ENCODE data around the gene SEC23B. TPM values are rescaled to one million over a fixed set of nuclear protein-coding genes. Genes with fewer than 3 reads are reported as not detected.

The SEC23B gene
- total RNA-seq, 8 experiments from 2014 or later = 45.8 to 65.1 (median 54.4) TPM

DNA sequence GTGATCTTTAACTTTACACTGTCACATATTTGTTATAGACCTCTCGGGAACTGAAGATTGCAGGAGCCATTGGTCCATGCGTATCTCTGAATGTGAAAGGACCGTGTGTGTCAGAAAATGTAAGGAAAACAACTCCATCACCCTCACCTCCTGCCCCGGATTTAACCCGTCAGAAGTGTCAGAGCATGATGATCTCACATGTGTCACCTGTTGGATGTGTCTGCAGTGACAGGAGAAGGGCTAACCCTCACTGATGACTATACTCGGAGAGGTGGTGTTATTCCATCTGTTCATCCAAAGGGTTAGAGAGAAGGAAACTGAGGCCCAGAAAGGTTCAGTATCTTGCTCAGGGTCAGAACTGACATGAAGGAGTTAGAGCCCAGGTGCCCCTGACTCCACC is 24.9 kb downstream of the SEC23B start:
- no peak for ATAC-seq (replicated peaks in 6 of 8)
- WGBS, 10 experiments = 81 to 100% (median 97%) methylated on average over 1 to 5 of the region's 6 CpGs; no CpG with 5 or more reads in 2 of the 10 experiments
- Histone ChIP-seq H3K4me3 (no peak overlapping the region), H3K27ac (no peak overlapping the region), H3K4me1 (replicated peaks in 1 of 2) (no peaks in the 10 kb centered on the region)
- in situ Hi-C loops (cut with MboI; ENCODE audit: low pct_unique_long_range_greater_than_20kb in 2 of 9, low sequenced_read_pairs in 9 of 9, unreplicated experiment in 9 of 9) = no loop called here

DNA sequence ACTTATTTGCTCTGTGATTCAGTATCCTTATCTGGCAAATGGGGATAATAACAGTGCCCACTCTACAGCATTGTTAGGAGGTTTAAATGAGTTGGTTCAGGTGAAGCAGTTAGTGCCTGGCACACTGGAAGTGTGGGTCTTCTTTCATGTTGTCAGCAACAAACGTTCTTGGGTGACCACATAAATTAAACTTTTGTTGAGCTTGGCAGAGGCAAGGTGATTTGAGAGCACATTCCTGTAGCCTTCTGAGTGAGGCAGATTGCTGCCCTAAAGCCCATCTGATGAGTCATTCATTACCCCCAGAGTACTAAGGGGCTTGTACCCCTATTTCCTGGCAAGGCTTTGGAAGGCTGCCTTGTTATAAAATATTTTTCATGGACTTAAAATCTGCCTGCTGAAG is 25.8 kb downstream of the SEC23B start:
- no peak for ATAC-seq (replicated peaks in 6 of 8)
- Histone ChIP-seq H3K4me1 (replicated peaks in 1 of 2) (no peaks in the 10 kb centered on the region), H3K27ac (no peak overlapping the region), H3K4me3 (no peak overlapping the region)
- WGBS, 10 experiments = 17 to 50% methylated on average over 1 of the region's 1 CpG; no CpG with 5 or more reads in 8 of the 10 experiments
- in situ Hi-C loops (cut with MboI; ENCODE audit: low pct_unique_long_range_greater_than_20kb in 2 of 9, low sequenced_read_pairs in 9 of 9, unreplicated experiment in 9 of 9) = no loop called here

DNA sequence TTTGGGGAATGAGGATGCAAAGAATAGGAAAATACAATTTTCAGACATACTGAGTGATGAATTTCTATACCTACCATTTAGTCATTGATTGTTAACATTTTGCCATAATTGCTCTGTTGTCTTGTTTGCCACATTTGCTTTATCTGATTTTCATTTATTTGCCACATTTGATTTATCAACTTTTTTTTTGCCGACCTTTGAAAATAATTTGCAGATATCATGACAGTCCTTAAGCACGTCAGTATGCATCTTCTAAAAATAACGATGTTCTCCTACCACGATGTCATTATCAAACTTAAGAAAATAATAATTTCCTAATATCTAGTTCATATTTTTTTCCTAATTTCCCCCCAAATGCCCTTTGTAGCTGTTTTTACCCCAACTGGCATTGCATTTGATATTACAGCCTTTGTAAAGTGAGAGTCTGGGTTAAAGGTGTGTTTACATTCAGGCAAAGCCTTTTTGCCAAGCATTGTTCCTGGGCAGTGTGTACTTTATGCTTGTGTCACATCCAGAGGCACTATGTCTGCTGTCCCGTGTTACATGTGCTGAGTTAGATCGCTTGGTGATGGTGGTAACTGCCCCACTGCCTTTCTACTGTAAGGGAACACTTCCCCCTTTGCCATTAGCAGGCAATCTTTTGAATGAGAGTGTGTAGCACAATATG is 26.4 kb downstream of the SEC23B start:
- H3K4me1 ChIP-seq (replicated peaks in 1 of 2) = no peaks in the 10 kb centered on the region
- no peak overlapping the region for H3K4me3 ChIP-seq
- whole genome bisulfite sequencing, 10 experiments = 70 to 94% (median 84%) methylated on average over 3 to 6 of the region's 6 CpGs
- in situ Hi-C loops (cut with MboI; ENCODE audit: low pct_unique_long_range_greater_than_20kb in 2 of 9, low sequenced_read_pairs in 9 of 9, unreplicated experiment in 9 of 9) = no loop called here
- no peak for ATAC-seq (replicated peaks in 6 of 8)
- no peak overlapping the region for H3K27ac ChIP-seq

DNA sequence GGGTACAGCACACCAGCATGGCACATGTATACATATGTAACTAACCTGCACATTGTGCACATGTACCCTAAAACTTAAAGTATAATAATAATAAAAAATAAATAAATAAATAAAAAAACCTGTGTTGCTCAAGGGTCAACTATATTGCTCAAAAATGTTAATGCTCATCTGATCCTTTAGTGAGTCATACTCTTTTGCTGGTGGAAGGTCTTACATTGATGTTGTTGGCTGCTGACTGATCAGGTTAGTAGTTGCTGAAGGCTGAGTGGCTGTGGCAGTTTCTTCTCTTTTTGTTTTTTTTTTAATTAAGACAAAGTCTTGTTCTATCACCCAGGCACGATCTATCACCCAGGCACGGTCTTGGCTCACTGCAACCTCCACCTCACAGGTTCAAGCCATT is 29.9 kb downstream of the SEC23B start:
- H3K4me1 ChIP-seq (replicated peaks in 1 of 2) = no peaks in the 10 kb centered on the region
- in situ Hi-C loops (cut with MboI; ENCODE audit: low pct_unique_long_range_greater_than_20kb in 2 of 9, low sequenced_read_pairs in 9 of 9, unreplicated experiment in 9 of 9) = no loop called here
- no peak overlapping the region for H3K4me3 ChIP-seq
- WGBS, 10 experiments = 47 to 100% (median 92%) methylated on average over 2 of the region's 2 CpGs; no CpG with 5 or more reads in 5 of the 10 experiments
- ATAC-seq (replicated peaks in 6 of 8) = peak in 2 of 8 experiments; percentile 47 to 56
- no peak overlapping the region for H3K27ac ChIP-seq

DNA sequence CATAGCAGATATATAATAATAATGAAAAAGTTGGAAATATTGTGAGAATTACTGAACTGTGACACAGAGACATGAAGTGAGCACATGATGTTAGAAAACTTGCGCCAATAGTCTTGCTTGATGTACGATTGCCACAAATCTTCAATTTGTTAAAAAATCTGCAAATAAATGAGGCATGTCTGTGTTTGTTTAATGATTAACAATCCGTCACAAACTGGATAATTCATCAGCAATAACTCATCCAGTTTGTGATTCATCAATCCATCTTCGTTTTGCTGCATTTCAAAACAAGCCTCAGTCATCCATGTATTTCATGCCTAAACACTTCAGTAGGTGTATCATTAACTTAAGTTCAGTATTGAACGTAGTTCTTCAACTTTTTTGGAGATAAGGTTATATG is 34.0 kb downstream of the SEC23B start:
- Histone ChIP-seq H3K4me1 (replicated peaks in 1 of 2) (no peaks in the 10 kb centered on the region), H3K4me3 (no peak overlapping the region), H3K27ac (no peak overlapping the region)
- ATAC-seq (replicated peaks in 6 of 8) = no peak
- in situ Hi-C loops (cut with MboI; ENCODE audit: low pct_unique_long_range_greater_than_20kb in 2 of 9, low sequenced_read_pairs in 9 of 9, unreplicated experiment in 9 of 9) = no loop called here
- 40 to 100% (median 78%) methylated on average over 1 to 5 of the region's 5 CpGs; no CpG with 5 or more reads in 1 of the 10 experiments for WGBS, 10 experiments

DNA sequence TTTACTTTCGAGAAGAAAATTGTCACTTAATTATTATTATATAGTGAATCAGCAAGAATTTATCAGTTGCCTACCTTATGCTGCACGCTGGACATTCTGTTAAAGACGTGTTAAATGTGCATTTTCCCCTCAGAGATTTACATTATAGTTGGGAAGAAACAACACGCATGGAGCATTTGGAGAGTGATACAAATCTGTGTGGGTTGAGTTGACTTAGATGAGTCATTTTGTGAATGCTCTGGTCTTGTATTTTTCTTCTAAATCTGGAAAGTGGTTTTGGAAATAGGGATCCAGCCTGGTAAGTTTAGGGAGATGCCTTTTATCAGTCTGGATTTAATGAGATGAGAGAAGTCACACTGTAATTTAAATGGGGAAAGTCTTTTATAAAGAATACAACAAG is 35.5 kb downstream of the SEC23B start:
- 42 to 100% (median 93%) methylated on average over 1 to 4 of the region's 4 CpGs; no CpG with 5 or more reads in 3 of the 10 experiments for WGBS, 10 experiments
- no peaks in the 10 kb centered on the region for H3K4me1 ChIP-seq (replicated peaks in 1 of 2)
- H3K27ac ChIP-seq = no peak overlapping the region
- no peak for ATAC-seq (replicated peaks in 6 of 8)
- in situ Hi-C loops (cut with MboI; ENCODE audit: low pct_unique_long_range_greater_than_20kb in 2 of 9, low sequenced_read_pairs in 9 of 9, unreplicated experiment in 9 of 9) = no loop called here
- H3K4me3 ChIP-seq = no peak overlapping the region

DNA sequence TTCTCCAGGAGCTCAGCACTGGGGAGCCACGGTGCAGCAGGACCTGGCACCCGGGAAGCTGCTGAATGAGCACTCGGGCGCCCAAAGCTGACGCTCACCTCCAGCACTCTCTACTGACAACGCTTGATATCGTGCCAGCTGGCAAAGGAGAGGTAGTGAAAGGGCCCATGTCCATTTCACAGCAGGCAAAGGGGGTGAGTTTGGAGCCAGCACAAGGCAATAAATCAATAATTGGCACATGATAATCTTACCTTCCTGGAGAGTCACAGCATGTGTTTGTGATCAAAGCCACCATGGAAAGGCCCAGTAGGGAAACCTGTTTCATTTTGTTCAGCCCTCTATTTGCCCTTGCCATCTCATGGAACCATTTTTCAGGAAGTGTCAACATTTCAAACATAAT is 36.2 kb downstream of the SEC23B start:
- no peak for ATAC-seq (replicated peaks in 6 of 8)
- WGBS, 10 experiments = 78 to 98% (median 90%) methylated on average over 2 to 7 of the region's 7 CpGs; no CpG with 5 or more reads in 5 of the 10 experiments
- Histone ChIP-seq H3K4me1 (replicated peaks in 1 of 2) (no peaks in the 10 kb centered on the region), H3K4me3 (no peak overlapping the region), H3K27ac (no peak overlapping the region)
- in situ Hi-C loops (cut with MboI; ENCODE audit: low pct_unique_long_range_greater_than_20kb in 2 of 9, low sequenced_read_pairs in 9 of 9, unreplicated experiment in 9 of 9) = no loop called here

DNA sequence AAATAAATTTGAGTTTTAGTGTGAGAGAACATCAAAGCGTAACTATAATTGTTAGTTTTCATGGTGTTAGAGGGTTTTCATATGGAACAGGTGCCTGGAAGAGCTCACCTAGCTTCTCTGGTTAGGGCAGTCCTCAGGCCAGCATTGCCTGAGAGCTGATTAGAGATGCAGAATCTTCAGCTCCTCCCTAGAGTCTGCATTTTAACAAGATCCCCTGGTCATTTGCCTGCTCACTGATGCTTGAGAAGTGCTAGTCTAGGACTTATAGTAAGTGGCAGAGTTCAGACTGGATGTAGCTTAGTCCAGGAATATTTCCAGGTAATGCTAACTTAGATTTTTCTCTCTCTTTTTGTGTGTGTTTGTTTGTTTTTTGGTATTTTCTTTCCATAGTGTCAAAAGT is 37.8 kb downstream of the SEC23B start:
- WGBS, 10 experiments = 83 to 100% (median 100%) methylated on average over 1 of the region's 1 CpG; no CpG with 5 or more reads in 4 of the 10 experiments
- in situ Hi-C loops (cut with MboI; ENCODE audit: low pct_unique_long_range_greater_than_20kb in 2 of 9, low sequenced_read_pairs in 9 of 9, unreplicated experiment in 9 of 9) = no loop called here
- no peak overlapping the region for H3K4me3 ChIP-seq
- no peak overlapping the region for H3K27ac ChIP-seq
- no peaks in the 10 kb centered on the region for H3K4me1 ChIP-seq (replicated peaks in 1 of 2)
- ATAC-seq (replicated peaks in 6 of 8) = peak in 1 of 8 experiments; percentile 48

DNA sequence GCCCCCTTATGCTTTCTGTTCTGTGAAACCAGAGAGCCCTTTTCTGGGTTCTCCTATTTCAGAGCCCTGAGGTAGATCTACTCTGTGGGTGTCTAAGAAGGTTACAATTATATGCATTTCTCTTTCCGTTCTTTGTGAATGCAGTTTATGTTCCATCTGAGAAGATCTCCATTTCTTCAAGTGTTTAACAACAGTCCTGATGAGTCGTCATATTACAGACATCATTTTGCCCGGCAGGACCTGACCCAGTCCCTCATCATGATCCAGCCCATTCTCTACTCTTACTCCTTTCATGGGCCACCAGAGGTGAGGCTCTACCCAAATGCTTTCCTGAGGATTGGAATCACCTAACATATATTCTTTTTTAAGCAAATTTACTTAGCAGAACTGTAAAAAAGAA is 40.7 kb downstream of the SEC23B start:
- Histone ChIP-seq H3K4me3 (no peak overlapping the region), H3K4me1 (replicated peaks in 1 of 2) (no peaks in the 10 kb centered on the region), H3K27ac (no peak overlapping the region)
- in situ Hi-C loops (cut with MboI; ENCODE audit: low pct_unique_long_range_greater_than_20kb in 2 of 9, low sequenced_read_pairs in 9 of 9, unreplicated experiment in 9 of 9) = no loop called here
- 90 to 100% (median 95%) methylated on average over 1 to 3 of the region's 3 CpGs; no CpG with 5 or more reads in 3 of the 10 experiments for WGBS, 10 experiments
- ATAC-seq (replicated peaks in 6 of 8) = no peak

DNA sequence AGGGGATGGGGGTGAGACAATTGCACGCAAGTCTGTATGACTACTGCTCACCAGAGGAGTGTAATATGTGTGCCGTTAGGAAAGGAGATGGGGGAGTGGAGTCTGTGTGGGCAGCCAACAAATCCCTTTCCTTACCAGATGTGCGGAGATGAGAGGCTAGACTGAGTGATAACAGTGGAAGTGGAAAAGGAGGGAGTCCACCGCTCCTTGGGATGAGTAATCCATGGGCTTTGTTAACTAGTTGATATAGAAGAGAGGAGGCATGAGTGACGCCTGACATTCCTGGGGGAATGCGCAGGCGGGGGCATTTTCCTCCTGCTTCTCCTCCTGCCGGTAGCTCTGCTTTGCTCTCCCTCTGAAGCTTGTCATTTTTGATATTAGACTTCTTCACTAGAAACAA is 46.0 kb downstream of the SEC23B start:
- no peak overlapping the region for H3K4me3 ChIP-seq
- no peaks in the 10 kb centered on the region for H3K4me1 ChIP-seq (replicated peaks in 1 of 2)
- WGBS, 10 experiments = 73 to 100% (median 92%) methylated on average over 1 to 6 of the region's 8 CpGs; no CpG with 5 or more reads in 4 of the 10 experiments
- H3K27ac ChIP-seq = no peak overlapping the region
- in situ Hi-C loops (cut with MboI; ENCODE audit: low pct_unique_long_range_greater_than_20kb in 2 of 9, low sequenced_read_pairs in 9 of 9, unreplicated experiment in 9 of 9) = no loop called here
- ATAC-seq (replicated peaks in 6 of 8) = no peak

DNA sequence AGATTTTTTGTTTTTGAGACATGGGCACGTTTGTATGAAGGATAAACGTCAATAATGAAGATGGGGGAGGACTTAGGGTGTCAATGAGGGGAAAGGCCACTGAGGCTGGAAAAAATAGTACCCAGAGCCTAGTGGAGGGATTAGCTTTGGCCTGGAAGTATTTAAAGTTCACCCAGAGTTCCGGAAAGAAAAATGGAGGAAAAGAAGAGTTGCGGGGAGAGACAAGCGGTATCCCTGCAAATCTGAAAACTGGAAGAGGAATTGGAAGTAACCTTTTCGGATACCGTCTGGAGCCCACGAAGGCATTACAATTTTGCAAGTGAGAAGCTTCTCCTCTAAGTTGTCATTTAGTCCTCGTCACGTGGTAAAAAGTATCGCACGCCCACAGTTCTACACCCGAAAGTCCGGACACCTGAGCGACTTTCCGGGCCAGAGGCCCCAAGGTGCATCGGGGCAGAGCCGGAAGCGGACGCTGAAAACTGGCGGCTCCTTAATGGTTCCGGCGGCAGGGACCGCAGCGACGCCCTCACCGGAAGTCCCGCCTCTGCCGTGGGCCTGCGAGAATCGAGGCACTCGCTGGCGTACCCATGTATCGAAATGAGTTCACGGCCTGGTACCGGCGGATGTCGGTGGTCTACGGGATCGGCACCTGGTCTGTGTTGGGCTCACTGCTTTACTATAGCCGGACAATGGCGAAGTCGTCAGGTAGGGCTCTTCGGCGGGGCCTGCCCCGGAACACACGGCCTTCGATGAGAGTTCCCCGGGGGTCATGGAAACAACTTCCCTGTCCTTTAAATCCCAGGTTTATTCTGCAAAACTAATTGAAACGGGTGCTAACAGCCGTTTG is 59.4 kb downstream of the SEC23B start, which contains the start of gene SMIM26:
Gene SMIM26, plus strand, starts transcription at position 541 of the 847 bp plus-strand sequence. Its CDS starts 47 bp downstream, at position 588.
- peak within 1 kb of the TSS; percentile 89 for H3K27ac ChIP-seq
- peak; percentile 98 to 100 (median 99) for ATAC-seq (replicated peaks in 6 of 8)
- in situ Hi-C loops (cut with MboI; ENCODE audit: low pct_unique_long_range_greater_than_20kb in 2 of 9, low sequenced_read_pairs in 9 of 9, unreplicated experiment in 9 of 9) = no loop called here
- 0 to 24% (median 1%) methylated on average over 3 to 28 of the region's 51 CpGs for WGBS, 10 experiments
- H3K4me3 ChIP-seq = peak within 1 kb of the TSS; percentile 64 to 84 (median 77)
- H3K4me1 ChIP-seq (replicated peaks in 1 of 2) = peaks cover 3 to 8% of the 10 kb centered on the region in 2 donors

DNA sequence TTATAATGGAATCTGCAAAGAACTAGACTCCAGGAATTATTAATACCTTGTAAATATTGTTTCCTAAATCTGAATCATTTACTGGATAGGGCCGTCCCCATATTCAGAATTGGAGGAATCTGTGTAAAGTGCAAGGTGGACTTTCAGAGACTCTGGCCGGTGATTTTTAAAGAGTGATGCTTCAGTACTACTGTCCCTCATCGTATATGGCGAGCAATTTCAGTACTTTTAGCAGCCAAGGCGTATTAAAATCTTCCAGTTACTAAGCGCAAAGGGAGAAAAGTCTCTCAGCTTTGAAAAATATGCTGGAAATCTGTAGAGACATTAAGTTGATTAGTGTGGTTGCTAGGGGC is 60.0 kb downstream of the SEC23B start:
- Histone ChIP-seq H3K4me3 (peak overlapping the region; percentile 64 to 84 (median 77)), H3K27ac (peak overlapping the region; percentile 89), H3K4me1 (replicated peaks in 1 of 2) (peaks cover 3 to 8% of the 10 kb centered on the region in 2 donors)
- WGBS, 10 experiments = 0 to 9% (median 0%) methylated on average over 1 to 6 of the region's 6 CpGs; no CpG with 5 or more reads in 1 of the 10 experiments
- in situ Hi-C loops (cut with MboI; ENCODE audit: low pct_unique_long_range_greater_than_20kb in 2 of 9, low sequenced_read_pairs in 9 of 9, unreplicated experiment in 9 of 9) = no loop called here
- peak; percentile 18 to 56 (median 32) for ATAC-seq (replicated peaks in 6 of 8)

DNA sequence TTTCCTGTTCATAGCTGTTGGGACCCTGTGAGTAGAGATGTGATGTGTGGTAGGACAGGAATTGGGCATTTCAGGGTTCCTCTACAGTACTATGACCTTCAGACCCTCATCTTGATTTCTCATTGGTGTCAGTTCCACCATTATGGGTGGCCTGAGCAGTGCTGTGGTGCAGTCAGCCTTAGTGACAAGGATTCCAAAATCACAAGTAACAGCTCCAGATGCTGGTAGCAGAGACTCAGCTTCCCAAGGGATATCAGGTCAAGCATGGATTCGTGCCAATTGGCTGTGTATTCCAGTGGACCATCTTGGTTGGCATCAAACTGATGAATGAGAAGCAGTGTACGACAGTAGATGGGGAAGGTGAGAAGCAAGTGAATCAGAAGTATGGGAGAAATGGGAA is 63.3 kb downstream of the SEC23B start:
- H3K4me1 ChIP-seq (replicated peaks in 1 of 2) = peaks cover 3 to 8% of the 10 kb centered on the region in 2 donors
- no peak overlapping the region for H3K27ac ChIP-seq
- no peak overlapping the region for H3K4me3 ChIP-seq
- in situ Hi-C loops (cut with MboI; ENCODE audit: low pct_unique_long_range_greater_than_20kb in 2 of 9, low sequenced_read_pairs in 9 of 9, unreplicated experiment in 9 of 9) = no loop called here
- 60 to 100% (median 87%) methylated on average over 1 to 2 of the region's 2 CpGs; no CpG with 5 or more reads in 4 of the 10 experiments for WGBS, 10 experiments
- no peak for ATAC-seq (replicated peaks in 6 of 8)
